Measurements from ENCODE around the gene CSTF1.
A peak's percentile ranks its signal among the peaks of the same experiment; 100 is the strongest.

Gene CSTF1

DNA sequence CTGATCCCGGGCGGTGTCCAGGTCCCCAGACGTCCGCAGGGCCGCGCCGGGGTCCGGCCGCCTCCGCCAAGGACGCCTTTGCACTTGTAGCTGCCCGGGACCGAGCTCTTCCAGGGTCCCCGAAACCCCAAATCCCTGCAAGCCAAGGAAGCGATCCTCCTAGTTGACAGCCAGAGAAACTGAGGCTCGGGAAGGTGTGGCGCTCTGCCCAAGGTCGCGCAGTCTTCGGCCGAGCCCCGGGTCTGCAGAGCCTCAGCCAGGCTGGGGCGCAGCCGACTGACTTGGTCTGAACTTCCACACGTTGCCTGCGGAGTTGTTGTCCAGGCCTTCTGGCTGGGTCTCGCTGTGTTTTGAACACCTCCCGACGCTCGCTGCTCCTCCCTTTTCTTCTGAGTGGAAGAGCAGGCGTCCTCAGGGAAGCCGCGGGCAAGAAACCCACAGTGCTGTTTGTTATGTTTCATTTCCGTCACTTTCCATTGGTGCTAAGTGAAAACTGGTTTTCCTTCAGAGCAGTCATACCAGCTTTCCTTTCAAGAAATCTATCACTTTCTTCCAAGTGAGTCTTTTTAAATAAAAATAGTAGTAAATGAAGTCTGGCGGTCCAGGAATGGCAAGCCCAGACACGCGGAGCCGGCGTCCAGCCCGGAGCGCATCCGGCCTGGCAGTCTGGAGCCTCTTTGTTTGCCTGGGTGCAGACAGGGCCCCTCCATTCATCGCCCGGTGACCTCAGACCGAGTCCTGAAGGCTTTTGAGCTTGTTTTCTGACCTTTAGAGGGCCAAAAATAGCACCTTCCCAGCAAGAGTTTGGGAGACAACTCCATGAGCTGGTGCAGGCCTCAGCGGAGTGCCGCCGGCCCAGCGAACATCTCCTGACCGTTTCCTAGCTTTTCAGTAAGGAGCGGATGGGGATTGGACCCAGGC lies 33.0 kb upstream of the CSTF1 start:
- Mint-ChIP-seq H3K36me3 (no peaks in the 10 kb centered on the region), H3K27me3 (peaks cover 18% of the 10 kb centered on the region), H3K4me3 (peak overlapping the region; percentile 86), H3K9me3 (no peaks in the 10 kb centered on the region), H3K27ac (peak overlapping the region; percentile 45), H3K4me1 (peaks cover 15% of the 10 kb centered on the region)
- CTCF ChIA-PET = interaction anchor here (2.6 kb wide), 1 partner anchor 16 kb away, joined by 13 read pairs; no protein-coding TSS in a partner anchor
- peak; percentile 28 for DNase-seq

DNA sequence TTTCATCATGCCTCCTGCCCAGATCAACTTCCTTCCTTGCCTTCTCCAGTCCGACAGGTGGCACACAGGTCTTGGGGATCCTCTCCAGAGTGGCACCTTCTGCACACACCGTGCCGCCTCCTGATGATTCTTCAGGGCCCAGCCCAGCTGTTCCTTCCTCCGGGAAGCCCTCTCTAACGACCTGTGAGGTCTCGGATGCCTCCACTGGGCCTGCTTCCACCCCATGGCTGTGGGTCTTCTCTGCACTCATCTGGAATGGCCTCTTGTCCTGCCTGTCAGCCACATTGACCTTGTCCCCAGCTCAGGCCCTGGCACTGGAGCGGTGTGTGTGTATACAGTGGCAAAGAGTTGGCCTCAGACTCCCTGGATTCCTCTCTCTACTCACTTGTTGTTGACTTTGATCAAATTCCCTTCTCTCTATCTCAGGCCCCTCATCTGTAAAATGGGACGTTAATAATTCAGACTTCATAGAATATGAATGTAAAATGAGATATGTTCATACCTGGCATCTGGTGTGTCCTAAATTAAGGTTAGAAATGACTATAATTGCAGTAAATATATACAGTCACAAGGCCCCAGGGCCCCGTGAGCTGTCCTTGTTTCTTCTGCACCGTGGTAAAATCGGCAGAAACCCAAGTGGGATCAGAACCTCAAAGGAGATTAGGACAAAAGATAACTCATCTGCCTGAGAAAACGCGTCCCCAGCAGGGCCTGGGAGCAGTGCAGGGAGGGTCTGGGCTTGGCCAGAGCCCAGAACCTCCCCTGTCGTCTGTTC lies 32.1 kb upstream of the CSTF1 start:
- H3K4me1 Mint-ChIP-seq = peaks cover 15% of the 10 kb centered on the region
- DNase-seq = no peak
- H3K36me3 Mint-ChIP-seq = no peaks in the 10 kb centered on the region
- no peaks in the 10 kb centered on the region for H3K9me3 Mint-ChIP-seq
- no peak overlapping the region for H3K27ac Mint-ChIP-seq
- CTCF ChIA-PET = no interaction called here
- H3K4me3 Mint-ChIP-seq = peak overlapping the region; percentile 86
- peaks cover 11% of the 10 kb centered on the region for H3K27me3 Mint-ChIP-seq

DNA sequence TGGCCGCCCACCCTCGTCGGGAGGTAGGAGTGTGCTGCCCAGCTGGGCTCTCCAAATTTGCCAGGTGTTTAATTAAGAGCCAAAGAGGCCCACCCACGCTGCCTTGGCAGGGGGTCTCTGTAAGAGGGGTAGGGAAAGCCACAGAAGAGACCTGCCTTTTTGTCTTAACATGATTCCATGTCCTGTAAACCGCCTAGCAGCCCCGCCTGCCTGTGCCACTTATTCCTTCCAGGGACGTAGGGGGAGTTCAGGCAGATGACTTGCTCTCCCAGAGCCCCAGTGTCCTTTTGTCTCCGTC lies 31.6 kb upstream of the CSTF1 start:
- no peaks in the 10 kb centered on the region for H3K9me3 Mint-ChIP-seq
- H3K36me3 Mint-ChIP-seq = peaks cover under 1% of the 10 kb centered on the region
- no peak for DNase-seq
- H3K4me1 Mint-ChIP-seq = peaks cover 15% of the 10 kb centered on the region
- H3K27me3 Mint-ChIP-seq = peaks cover 11% of the 10 kb centered on the region
- H3K27ac Mint-ChIP-seq = no peak overlapping the region
- no peak overlapping the region for H3K4me3 Mint-ChIP-seq
- CTCF ChIA-PET = interaction anchor here (0.8 kb wide), 1 partner anchor 15 kb away, joined by 3 read pairs; no protein-coding TSS in a partner anchor

DNA sequence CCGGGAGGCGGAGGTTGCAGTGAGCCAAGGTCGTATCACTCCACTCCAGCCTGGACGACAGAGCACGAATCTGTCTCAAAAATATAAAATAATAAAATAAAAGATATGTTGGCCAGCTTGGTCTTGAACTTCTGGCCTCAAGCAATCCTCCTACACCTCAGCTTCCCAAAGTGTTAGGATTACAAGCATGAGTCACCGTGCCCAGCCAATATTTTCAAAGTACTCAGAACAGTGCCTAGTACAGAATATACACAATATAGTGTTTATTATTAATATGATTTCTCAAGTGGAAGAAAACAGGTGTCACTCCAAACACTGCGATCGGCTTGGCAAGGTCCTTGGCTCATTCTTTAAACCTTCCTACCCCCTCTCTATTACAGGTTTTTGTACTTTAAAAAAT lies 30.5 kb upstream of the CSTF1 start:
- DNase-seq = no peak
- Mint-ChIP-seq H3K4me3 (no peak overlapping the region), H3K9me3 (no peaks in the 10 kb centered on the region), H3K27ac (no peak overlapping the region), H3K4me1 (peaks cover 15% of the 10 kb centered on the region), H3K36me3 (peaks cover 6% of the 10 kb centered on the region), H3K27me3 (peaks cover 8% of the 10 kb centered on the region)
- CTCF ChIA-PET = no interaction called here

DNA sequence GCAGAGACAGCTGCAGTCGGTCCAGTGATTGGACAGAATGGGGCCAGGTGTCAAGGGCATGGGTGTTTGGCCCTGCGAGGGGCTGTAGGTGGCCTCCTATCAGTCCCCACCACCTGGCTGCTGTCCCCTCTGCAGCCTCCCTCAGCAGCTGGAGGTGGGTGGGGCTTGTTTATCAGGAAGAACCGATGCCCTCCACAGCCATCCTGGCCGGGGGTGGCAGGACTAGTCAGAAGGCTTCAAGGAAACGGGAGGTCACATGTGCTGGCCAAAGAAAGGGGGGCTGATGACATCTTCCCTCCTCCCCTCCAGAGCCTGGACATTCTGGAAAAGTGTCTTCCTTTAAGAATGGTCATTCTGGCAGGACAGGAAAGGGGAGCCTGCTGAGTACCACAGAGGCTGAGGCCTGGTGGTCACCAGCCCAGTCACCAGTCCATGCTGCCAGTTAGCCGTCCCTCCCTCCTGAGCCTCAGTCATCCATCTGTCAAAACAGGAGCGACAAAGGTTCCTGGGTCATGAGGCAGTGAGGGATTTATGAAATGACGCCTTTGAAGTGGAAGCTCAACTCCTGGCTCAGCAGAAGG lies 29.5 kb upstream of the CSTF1 start:
- CTCF ChIA-PET = no interaction called here
- DNase-seq = no peak
- H3K4me1 Mint-ChIP-seq = peaks cover 15% of the 10 kb centered on the region
- H3K9me3 Mint-ChIP-seq = no peaks in the 10 kb centered on the region
- H3K27me3 Mint-ChIP-seq = peaks cover 4% of the 10 kb centered on the region
- peaks cover 11% of the 10 kb centered on the region for H3K36me3 Mint-ChIP-seq
- H3K27ac Mint-ChIP-seq = no peak overlapping the region
- no peak overlapping the region for H3K4me3 Mint-ChIP-seq

DNA sequence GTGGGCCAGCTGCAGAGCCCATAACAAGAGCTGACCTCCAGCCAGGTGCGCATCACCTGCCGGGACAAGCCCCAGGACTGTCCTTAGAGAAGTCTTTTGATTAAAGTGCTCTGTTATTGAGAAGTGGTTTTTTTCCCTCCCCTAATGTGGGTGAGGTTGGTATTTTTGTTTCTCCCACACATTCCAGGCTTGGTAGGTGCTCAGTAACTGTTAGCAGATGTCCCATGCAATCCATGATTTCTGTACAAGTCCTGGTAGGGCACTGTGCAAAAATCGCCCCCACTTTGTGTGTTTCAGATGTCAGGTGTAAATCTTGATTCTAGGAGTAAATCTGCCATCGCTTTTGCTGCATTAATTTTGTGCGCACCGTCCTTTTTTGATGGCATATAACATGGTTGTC lies 29.0 kb upstream of the CSTF1 start:
- H3K36me3 Mint-ChIP-seq = peaks cover 11% of the 10 kb centered on the region
- H3K4me1 Mint-ChIP-seq = peaks cover 11% of the 10 kb centered on the region
- H3K9me3 Mint-ChIP-seq = no peaks in the 10 kb centered on the region

DNA sequence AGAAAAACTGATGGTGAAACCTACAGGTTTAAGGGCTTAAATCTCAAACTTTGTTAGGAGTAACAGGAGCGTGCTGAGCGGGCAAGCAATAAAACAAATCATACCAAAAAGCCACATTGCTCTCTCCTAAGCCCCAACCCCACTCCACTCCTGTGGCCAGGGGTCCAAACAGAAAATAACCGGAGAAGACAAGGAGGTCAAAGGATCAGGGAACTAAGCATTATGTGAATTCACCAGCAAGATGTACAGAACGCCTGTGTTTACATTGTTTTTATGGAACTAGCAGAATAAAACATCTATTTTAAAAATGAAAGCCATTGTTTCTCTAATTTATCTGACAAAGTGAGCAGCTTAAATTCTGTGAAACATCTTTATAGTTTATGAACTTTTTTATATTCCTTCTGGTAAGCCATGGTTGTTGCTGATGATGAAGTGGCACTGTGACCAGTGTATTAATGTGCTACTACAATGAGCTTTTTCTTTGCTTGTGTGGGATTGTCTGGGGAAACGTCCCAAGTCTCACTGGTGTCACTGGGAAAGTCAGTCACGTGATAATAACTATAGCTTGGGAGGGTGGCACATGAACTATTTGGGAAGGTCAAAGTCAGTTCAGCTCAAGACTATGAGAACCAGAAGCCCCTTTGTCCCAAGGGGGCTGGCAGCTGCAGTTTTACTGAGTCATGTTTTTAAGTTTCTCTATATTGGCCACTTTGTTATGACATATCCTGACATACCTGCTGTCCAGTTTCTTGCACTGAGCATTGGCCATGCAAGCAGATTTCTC lies 23.9 kb upstream of the CSTF1 start:
- no peak for DNase-seq
- Mint-ChIP-seq H3K4me3 (no peak overlapping the region), H3K27me3 (no peaks in the 10 kb centered on the region), H3K9me3 (no peaks in the 10 kb centered on the region), H3K4me1 (peaks cover 5% of the 10 kb centered on the region), H3K27ac (no peak overlapping the region), H3K36me3 (peaks cover 46% of the 10 kb centered on the region)
- CTCF ChIA-PET = no interaction called here

More for the DNA sequence above, 29.0 kb upstream of the CSTF1 start:
- H3K4me3 Mint-ChIP-seq = no peak overlapping the region
- H3K27ac Mint-ChIP-seq = no peak overlapping the region
- H3K27me3 Mint-ChIP-seq = peaks cover 4% of the 10 kb centered on the region
- DNase-seq = no peak
- CTCF ChIA-PET = no interaction called here

DNA sequence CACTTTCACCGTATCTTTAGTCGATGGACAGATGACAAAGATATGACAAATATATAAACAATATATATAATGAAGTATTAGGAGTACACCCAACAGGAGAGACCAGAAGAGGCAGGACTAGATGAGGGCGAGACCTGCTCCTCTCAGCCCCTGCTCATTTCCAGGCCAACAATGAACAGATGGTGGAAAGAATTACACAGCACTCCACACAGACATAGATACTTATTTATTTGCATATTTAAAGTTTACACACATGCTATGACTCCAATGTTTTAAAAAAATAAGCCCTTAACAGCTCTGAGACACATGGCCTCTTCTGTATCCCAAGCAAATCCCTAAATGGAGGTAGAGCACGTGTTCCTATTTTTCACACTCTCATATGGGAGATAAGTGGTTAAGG lies 23.3 kb upstream of the CSTF1 start:
- no peaks in the 10 kb centered on the region for H3K27me3 Mint-ChIP-seq
- H3K27ac Mint-ChIP-seq = no peak overlapping the region
- no peak for DNase-seq
- H3K36me3 Mint-ChIP-seq = peaks cover 51% of the 10 kb centered on the region
- H3K4me1 Mint-ChIP-seq = peaks cover 5% of the 10 kb centered on the region
- no peaks in the 10 kb centered on the region for H3K9me3 Mint-ChIP-seq
- H3K4me3 Mint-ChIP-seq = no peak overlapping the region
- CTCF ChIA-PET = no interaction called here

DNA sequence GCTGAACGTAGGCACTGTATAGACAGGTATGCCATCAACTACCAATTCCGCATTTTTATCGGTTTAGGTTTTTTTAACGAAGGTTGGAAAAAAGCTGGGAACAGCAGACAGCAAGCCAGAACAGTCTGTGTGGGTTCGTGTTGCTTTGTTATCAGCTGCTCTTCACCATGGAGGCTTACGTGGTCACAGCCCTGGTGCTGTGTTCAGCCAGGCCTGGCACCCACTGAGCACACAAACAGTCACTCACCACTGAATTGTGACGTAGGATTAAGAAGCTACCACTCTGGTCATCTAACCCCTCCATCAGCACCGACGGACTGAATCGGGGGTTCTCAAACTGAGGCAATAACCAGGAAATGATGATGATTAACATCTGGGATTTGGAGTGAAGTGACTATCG lies 20.5 kb upstream of the CSTF1 start:
- Mint-ChIP-seq H3K4me1 (peaks cover 16% of the 10 kb centered on the region), H3K9me3 (no peaks in the 10 kb centered on the region), H3K36me3 (peaks cover 63% of the 10 kb centered on the region), H3K27ac (no peak overlapping the region), H3K4me3 (no peak overlapping the region), H3K27me3 (no peaks in the 10 kb centered on the region)
- CTCF ChIA-PET = interaction anchor here (0.9 kb wide), 1 partner anchor 20 kb away, joined by 3 read pairs; no protein-coding TSS in a partner anchor
- DNase-seq = no peak

DNA sequence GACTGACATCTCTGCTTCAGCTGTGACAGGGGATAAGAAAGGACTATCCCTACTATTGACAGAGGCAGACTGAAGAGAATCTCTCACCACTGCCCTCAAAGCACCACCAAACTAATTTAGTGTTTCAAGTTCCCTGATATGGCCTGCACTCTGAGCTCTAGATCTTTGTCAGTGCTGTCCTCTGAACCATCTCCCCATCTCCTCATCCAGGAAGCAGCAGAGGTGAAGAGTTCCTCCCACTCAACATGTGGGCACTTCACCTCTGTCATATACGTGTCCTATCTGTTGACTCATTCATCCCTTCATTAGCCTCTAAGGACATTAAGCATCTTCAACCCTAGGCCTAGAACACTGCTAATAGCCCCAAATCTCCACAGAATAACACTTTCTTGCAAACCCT lies 19.6 kb upstream of the CSTF1 start:
- H3K4me3 Mint-ChIP-seq = no peak overlapping the region
- H3K27ac Mint-ChIP-seq = no peak overlapping the region
- H3K4me1 Mint-ChIP-seq = peaks cover 16% of the 10 kb centered on the region
- DNase-seq = no peak
- H3K9me3 Mint-ChIP-seq = no peaks in the 10 kb centered on the region
- no peaks in the 10 kb centered on the region for H3K27me3 Mint-ChIP-seq
- CTCF ChIA-PET = no interaction called here
- H3K36me3 Mint-ChIP-seq = peaks cover 64% of the 10 kb centered on the region

DNA sequence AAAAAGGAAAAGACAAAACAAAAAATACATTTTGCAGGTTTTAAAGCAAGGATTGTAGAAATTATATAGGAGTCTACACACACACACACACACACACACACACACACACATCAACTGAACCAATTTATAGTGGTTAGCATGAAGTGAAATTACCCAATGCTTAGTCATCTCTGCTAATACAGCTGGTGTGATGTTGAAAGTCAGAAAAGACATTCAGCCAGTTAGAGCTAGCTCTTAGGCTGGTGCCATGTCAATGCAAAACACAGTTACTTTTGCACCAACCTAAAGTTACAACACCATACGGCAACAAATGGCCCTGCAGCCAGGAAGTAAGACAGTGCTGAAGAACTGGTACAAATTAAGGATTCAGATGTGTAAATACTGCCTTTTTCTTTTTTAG lies 18.5 kb upstream of the CSTF1 start:
- Mint-ChIP-seq H3K27me3 (no peaks in the 10 kb centered on the region), H3K27ac (no peak overlapping the region), H3K4me3 (no peak overlapping the region), H3K4me1 (peaks cover 16% of the 10 kb centered on the region), H3K9me3 (no peaks in the 10 kb centered on the region), H3K36me3 (peaks cover 72% of the 10 kb centered on the region)
- DNase-seq = no peak
- CTCF ChIA-PET = no interaction called here

DNA sequence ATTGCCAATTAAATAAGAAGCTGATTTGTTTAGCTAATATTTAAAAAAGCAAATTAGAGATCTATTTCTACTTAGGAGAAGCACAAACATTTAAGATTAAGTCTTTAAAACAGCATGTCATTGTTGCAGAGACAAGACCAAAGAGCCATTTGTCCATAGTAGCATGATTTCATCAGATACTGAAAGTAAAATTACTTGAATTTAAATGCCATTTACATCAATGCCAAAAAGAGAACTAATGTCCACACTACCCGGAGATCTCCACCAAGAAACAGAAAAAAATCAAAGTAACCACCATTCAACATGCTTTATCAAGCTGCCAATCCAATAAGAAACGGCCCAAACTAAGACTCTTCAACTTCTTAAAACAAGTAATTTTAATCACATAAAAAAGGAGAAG lies 16.1 kb upstream of the CSTF1 start:
- H3K36me3 Mint-ChIP-seq = peaks cover 65% of the 10 kb centered on the region
- no peak overlapping the region for H3K4me3 Mint-ChIP-seq
- H3K27me3 Mint-ChIP-seq = no peaks in the 10 kb centered on the region
- no peak for DNase-seq
- H3K27ac Mint-ChIP-seq = peak overlapping the region; percentile 17
- H3K9me3 Mint-ChIP-seq = no peaks in the 10 kb centered on the region
- H3K4me1 Mint-ChIP-seq = peaks cover 23% of the 10 kb centered on the region
- CTCF ChIA-PET = interaction anchor here (1.5 kb wide), 1 partner anchor 15 kb away, joined by 3 read pairs; no protein-coding TSS in a partner anchor

DNA sequence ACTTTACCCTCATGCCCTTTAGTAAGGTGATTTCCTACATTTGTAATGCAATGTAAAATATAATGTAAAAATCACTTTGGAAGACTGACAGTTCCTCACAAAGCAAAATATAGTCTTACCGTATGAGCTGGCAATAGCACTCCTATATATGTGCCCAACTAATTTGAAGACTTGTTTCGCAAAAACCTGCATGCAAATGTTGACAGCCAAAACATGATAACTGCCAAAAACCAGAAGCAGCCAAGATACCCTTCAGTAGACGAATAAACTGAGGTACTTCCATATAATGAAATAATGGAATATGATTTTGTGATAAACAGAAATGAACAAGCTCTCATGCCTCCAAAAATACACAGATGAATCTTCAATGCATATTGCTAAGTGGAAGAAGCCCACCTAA lies 14.1 kb upstream of the CSTF1 start:
- CTCF ChIA-PET = no interaction called here
- Mint-ChIP-seq H3K27ac (peak overlapping the region; percentile 1), H3K4me3 (no peak overlapping the region), H3K36me3 (peaks cover 70% of the 10 kb centered on the region), H3K4me1 (peaks cover 25% of the 10 kb centered on the region), H3K9me3 (no peaks in the 10 kb centered on the region), H3K27me3 (no peaks in the 10 kb centered on the region)
- no peak for DNase-seq

DNA sequence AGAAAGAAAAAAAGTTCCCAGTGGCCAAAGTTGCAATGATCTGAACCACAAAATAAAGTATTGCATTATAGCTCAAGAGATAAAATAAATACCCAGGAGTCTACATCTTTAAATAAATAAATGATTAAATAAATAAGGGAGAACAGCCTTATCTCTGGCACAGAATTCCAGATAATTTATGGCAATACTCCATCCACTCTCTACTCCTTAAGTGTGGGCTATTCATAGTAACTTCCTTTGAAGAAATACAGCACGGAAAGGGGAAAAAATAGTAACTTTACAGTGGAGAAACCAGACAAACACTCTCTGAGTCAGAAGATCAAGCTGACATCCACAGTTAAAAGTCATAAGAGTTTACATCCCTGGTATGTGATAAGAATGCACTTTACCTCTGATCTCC lies 12.1 kb upstream of the CSTF1 start:
- peaks cover 72% of the 10 kb centered on the region for H3K36me3 Mint-ChIP-seq
- H3K4me1 Mint-ChIP-seq = peaks cover 33% of the 10 kb centered on the region
- no peak overlapping the region for H3K27ac Mint-ChIP-seq
- CTCF ChIA-PET = no interaction called here
- H3K27me3 Mint-ChIP-seq = no peaks in the 10 kb centered on the region
- no peak overlapping the region for H3K4me3 Mint-ChIP-seq
- no peaks in the 10 kb centered on the region for H3K9me3 Mint-ChIP-seq
- DNase-seq = no peak
